ENCODE data around the gene VSTM2L.

GRCh38 chr20:37979021-37979985, 76.4 kb downstream of the VSTM2L start:
- TF ChIP-seq, protein P1, sequence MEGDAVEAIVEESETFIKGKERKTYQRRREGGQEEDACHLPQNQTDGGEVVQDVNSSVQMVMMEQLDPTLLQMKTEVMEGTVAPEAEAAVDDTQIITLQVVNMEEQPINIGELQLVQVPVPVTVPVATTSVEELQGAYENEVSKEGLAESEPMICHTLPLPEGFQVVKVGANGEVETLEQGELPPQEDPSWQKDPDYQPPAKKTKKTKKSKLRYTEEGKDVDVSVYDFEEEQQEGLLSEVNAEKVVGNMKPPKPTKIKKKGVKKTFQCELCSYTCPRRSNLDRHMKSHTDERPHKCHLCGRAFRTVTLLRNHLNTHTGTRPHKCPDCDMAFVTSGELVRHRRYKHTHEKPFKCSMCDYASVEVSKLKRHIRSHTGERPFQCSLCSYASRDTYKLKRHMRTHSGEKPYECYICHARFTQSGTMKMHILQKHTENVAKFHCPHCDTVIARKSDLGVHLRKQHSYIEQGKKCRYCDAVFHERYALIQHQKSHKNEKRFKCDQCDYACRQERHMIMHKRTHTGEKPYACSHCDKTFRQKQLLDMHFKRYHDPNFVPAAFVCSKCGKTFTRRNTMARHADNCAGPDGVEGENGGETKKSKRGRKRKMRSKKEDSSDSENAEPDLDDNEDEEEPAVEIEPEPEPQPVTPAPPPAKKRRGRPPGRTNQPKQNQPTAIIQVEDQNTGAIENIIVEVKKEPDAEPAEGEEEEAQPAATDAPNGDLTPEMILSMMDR (conservative IDR thresholded peaks at IDR 0.05; ENCODE audit: low read length): no peak
- TF ChIP-seq EZH2phosphoT487 (IDR thresholded peaks at IDR 0.05; ENCODE audit: borderline replicate concordance, low read depth, low read length): no peak

Measured in OCI-LY7 (cell line).